WERI-Rb-1 (cell line): ENCODE measurements around the gene ASB4.
"Not testable (repeated sequence)": the region's sequence is repeated elsewhere in the genome, so short reads cannot be mapped to it uniquely, and the experiment has no call there.

Experiments used
- DNase-seq: peaks from one replicate; pipeline ENCODE4 v3.0.0-alpha.2; 2020
- H3K27ac ChIP-seq: fragments of 250-450 bp; sonication (Bioruptor Pico); 2 replicates; pipeline ENCODE4 v1.5.1; 2020; ENCODE audit warnings: mild to moderate bottlenecking, moderate library complexity
- H3K27me3 ChIP-seq: fragments of 250-450 bp; sonication (Bioruptor Pico); 2 replicates; pipeline ENCODE4 v1.5.1; 2021; ENCODE audit warnings: mild to moderate bottlenecking, low read depth, moderate library complexity; ENCODE audit not compliant: insufficient read depth, severe bottlenecking
- H3K36me3 ChIP-seq: fragments of 250-450 bp; sonication (Bioruptor Pico); 2 replicates; pipeline ENCODE4 v1.5.1; 2020; ENCODE audit warnings: mild to moderate bottlenecking, moderate library complexity
- H3K4me3 ChIP-seq: 2 replicates; pipeline ENCODE4 v1.5.1; 2011; ENCODE audit warnings: low read depth, mild to moderate bottlenecking, control low read depth, low read length
- H3K9me3 ChIP-seq: fragments of 250-450 bp; sonication (Bioruptor Pico); 2 replicates; pipeline ENCODE4 v1.5.1; 2021; ENCODE audit warnings: mild to moderate bottlenecking, moderate library complexity; ENCODE audit not compliant: severe bottlenecking
- CTCF ChIP-seq: IDR thresholded peaks from 2 replicates; pipeline ENCODE4 v1.5.1; 2011; ENCODE audit warnings: low read depth, mild to moderate bottlenecking, control low read depth, inconsistent platforms, low read length

The ASB4 gene

DNA sequence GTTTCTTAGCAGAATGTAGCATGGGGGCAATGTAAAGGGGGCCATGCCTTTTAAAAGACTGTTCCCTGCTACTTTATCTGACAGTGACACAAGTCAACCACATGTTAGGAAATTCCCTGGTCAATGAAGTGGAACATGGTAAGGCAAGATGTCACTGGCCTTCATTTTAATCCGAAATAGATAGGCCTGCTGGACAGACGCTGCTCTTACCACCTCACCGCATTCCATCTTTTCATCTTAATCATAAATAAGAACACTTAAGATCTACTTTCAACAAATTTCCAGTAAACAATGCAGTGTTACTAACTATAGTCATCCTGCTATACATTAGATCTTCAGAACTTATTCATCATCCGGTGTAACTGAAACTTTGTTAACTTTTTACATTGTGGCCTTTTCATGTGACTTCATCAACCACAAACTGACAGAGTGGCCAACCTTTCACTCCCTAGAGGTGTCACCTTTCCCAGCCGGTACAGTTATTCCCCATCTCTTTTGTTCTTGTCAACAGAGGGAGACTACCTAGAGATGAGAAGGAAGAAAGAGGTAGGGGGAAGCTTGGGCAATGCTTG lies 15.6 kb downstream of the ASB4 start:
- no peak for TF ChIP-seq CTCF
- Histone ChIP-seq H3K27ac (no peak overlapping the region), H3K4me3 (no peak overlapping the region), H3K36me3 (no peaks in the 10 kb centered on the region), H3K27me3 (no peaks in the 10 kb centered on the region), H3K9me3 (no peaks in the 10 kb centered on the region)
- no peak for DNase-seq

DNA sequence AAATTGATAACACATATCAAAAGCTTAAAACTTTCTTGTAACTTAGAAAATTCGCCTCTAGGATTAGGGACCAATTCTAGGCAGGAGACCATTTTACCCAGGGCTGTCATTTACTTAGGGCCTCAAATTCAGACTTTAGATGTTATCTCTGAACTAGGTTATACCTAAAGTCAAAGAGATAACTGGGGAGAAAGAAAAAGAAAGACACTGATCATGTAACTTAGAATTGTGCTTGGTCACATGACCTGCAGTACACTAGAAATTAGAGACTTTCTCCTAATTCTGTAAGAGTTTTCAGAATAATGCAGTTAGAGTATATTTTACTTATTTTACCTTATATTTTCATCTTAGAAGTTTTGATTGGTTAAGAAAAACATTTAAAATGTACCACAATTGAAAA lies 16.7 kb downstream of the ASB4 start:
- Histone ChIP-seq H3K36me3 (no peaks in the 10 kb centered on the region), H3K27me3 (no peaks in the 10 kb centered on the region), H3K27ac (no peak overlapping the region), H3K9me3 (no peaks in the 10 kb centered on the region), H3K4me3 (no peak overlapping the region)
- no peak for TF ChIP-seq CTCF
- no peak for DNase-seq

- no peaks in the 10 kb centered on the region for H3K27me3 ChIP-seq
- no peak for TF ChIP-seq CTCF
- no peaks in the 10 kb centered on the region for H3K9me3 ChIP-seq
- no peak for DNase-seq
- no peak overlapping the region for H3K4me3 ChIP-seq
- H3K27ac ChIP-seq: peak overlapping the region; percentile 14; the same call in 1 of the 2 replicates
- no peaks in the 10 kb centered on the region for H3K36me3 ChIP-seq
These were observed 17.8 kb downstream of the ASB4 start for GRCh38 chr7:95503271-95504131.

GRCh38 chr7:95504132-95504588 lies 18.4 kb downstream of the ASB4 start:
- not testable (repeated sequence) for H3K27me3 ChIP-seq, H3K4me3 ChIP-seq, DNase-seq, H3K27ac ChIP-seq, H3K9me3 ChIP-seq, H3K36me3 ChIP-seq

DNA sequence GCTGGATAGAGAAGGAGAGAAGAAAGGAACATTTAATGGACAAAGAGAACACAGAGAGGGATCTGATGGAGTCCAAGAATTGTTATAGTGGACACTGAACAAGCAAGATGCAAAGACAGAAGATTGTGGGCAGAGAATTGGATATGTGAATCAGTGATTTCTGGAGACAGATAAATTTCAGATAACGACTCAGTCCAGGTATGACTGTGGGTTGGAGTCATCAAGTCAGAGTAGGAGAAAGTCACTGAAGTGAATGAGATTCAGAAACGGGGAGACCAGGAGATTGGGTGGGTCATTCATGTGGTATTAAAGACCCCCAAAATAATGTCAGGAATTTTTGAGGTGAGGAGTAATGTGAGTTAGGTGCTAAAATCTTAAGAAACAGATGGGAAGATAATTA lies 23.0 kb downstream of the ASB4 start:
- TF ChIP-seq CTCF: no peak
- H3K9me3 ChIP-seq: no peaks in the 10 kb centered on the region
- no peaks in the 10 kb centered on the region for H3K27me3 ChIP-seq
- no peaks in the 10 kb centered on the region for H3K36me3 ChIP-seq
- H3K27ac ChIP-seq: no peak overlapping the region
- DNase-seq: no peak
- no peak overlapping the region for H3K4me3 ChIP-seq

DNA sequence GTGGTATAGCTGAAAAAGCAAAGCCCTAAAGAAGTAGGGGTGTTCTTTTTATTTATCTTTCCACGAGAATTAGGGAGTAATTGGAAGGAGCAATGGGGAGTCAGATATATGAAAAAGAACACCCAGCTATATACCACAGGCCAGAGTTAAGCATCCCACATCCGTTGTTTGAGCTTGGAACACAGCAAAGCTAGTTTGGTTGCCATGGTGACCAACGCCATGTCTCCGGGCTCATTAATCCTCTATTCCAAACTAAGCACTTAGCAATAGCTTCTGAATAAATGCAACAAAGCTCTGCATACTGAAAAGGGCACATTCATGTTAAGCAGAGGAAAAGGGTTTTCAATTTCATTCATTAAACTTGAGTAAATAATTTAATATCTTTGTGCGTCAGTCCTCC lies 23.5 kb downstream of the ASB4 start:
- Histone ChIP-seq H3K36me3 (no peaks in the 10 kb centered on the region), H3K27ac (no peak overlapping the region), H3K9me3 (no peaks in the 10 kb centered on the region), H3K4me3 (no peak overlapping the region), H3K27me3 (no peaks in the 10 kb centered on the region)
- DNase-seq: peak; percentile 81
- no peak for TF ChIP-seq CTCF
